ENCODE results near the gene LTBP1.

Gene LTBP1

GRCh38 chr2:32932825-32933755 lies 13.7 kb upstream of the LTBP1 start:
- no peak for DNase-seq

- DNase-seq = no peak
These were observed 13.0 kb upstream of the LTBP1 start for GRCh38 chr2:32933756-32934095.

DNA sequence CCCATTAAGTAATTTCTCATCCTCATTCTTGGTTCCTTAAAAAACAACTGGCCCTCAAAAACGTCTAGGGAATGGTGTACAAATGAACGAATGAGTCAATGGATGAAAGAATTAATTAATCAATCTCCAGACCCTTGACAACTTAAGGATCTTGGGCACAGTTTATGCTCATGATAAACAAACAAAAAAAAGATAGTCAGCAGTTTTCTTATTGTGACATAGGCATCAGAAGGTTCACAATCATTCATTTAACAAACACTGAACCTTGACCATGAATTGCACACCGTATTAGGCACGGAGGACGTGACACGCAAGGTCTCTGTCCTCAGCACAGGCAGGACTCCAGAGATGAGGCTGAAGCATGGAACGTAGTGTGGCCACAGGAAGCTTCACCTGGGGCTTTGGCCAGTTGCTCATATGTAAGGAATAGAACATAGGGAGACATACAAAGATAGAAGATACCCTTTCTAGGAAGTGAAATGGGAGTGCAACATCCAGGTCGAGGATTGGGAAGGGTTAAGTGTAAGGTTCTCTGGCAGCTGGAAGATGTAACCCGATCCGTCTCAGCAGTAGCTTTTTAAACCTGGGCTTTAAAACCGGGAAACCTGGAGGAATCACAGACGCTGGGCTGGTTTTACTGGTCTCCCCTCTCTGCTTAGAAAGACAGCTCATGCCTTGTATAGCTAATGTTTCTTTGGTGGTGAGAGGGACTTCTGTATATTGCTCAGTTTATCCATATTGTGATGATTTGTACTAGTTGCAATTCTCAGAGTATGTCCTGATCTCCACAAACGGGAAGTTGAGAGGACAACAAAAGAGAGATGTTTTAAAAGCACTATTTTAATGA lies 8.9 kb upstream of the LTBP1 start:
- no peak for DNase-seq

GRCh38 chr2:32938934-32939333 lies 7.8 kb upstream of the LTBP1 start:
- DNase-seq = no peak

DNA sequence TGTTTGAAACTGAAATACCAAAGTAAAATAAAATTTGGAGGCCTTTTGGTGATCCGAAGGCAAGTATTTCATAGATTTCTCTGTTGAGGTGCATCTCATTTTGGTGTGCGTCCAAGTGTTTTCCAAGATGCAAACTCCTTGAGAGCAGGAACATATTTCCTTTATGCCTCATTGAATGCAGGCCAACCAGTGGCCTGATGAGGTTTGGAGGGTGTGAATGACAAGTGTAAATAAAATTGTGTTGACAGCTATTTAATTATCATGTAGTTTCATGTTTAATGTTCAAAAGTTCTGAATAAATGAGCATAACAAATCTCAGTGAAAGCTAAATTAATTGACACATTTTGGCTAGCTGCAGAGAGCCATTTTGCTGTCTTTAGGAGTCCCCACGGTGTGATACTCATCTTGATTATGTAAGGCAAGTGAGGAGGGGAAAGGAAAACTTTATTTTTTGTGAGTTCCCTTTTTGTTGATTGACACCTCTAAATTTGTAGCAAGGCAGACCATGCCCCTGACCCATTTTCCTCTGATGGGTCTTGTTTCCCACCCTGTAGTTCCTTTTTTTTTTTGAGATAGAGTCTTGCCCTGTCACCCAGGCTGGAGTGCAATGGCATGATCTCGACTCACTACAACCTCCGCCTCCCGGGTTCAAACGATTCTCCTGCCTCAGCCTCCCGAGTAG lies 6.3 kb upstream of the LTBP1 start:
- DNase-seq = no peak

GRCh38 chr2:32941944-32942690 lies 4.6 kb upstream of the LTBP1 start:
- DNase-seq = no peak

- no peak for DNase-seq
These were observed 3.8 kb upstream of the LTBP1 start for GRCh38 chr2:32942793-32943485.

DNA sequence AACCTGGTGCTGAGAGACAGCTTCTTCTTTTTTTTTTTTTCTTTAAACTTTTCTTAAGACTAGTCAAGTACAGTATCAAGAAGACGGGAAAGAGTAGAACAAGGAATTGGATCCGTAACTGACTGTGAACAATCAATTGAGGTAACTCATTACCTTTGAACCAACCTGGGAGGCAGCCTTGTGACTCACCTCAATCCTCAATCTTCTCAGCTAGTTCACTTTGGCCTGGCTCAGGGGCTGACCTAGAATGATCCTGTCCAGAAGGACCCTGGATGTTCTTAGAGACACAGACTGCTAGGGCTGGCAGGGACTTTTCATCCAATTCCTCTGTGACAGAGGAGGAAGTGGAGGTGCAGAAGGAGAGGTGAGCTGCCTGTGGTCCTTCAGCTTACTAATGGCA lies 1.5 kb upstream of the LTBP1 start:
- no peak for DNase-seq

GRCh38 chr2:32947076-32947483 lies 327 bp downstream of the LTBP1 start:
- DNase-seq = peak; percentile 10

- DNase-seq = peak; percentile 21
These were observed 861 bp downstream of the LTBP1 start for GRCh38 chr2:32947484-32948143.

DNA sequence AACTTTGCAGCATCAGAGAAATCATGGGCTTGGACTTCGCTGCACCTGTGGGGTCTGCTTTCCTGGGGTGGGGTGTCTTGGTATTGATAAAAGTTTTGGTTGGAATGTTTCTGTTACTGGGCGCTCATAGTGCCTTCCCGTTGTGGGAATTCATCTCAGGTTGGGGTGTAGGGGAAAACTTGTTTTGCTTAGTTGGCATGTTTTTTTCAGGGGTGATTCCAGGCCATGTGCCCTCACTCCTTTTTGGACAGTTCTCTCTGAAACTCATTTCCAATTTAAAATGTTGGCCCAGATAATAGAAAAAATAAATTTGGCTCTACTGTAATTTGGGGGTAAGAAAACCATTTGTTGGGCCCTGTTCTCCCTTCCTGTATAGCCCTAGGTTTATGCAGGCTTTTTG lies 1.5 kb downstream of the LTBP1 start:
- DNase-seq = no peak

DNA sequence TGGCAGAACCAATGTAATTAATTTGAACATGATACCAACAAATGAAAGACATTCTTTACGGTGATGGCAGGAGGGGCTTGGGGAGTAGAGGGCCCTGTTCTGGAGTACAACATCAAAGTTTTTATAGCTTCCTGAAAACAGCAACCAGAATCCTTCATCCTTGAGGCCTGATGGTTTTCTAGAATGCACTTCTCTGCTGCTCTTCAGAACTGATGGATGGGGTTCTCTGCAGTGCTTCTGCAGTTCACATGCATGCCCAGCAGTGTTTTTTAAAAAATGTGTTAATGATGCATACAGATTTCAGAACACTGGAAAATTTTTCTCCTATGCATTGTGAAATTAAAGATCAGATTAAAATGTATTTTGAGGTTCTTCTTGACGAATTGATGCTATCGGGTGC lies 2.5 kb downstream of the LTBP1 start:
- no peak for DNase-seq

GRCh38 chr2:32951672-32952071 lies 4.9 kb downstream of the LTBP1 start:
- no peak for DNase-seq

DNA sequence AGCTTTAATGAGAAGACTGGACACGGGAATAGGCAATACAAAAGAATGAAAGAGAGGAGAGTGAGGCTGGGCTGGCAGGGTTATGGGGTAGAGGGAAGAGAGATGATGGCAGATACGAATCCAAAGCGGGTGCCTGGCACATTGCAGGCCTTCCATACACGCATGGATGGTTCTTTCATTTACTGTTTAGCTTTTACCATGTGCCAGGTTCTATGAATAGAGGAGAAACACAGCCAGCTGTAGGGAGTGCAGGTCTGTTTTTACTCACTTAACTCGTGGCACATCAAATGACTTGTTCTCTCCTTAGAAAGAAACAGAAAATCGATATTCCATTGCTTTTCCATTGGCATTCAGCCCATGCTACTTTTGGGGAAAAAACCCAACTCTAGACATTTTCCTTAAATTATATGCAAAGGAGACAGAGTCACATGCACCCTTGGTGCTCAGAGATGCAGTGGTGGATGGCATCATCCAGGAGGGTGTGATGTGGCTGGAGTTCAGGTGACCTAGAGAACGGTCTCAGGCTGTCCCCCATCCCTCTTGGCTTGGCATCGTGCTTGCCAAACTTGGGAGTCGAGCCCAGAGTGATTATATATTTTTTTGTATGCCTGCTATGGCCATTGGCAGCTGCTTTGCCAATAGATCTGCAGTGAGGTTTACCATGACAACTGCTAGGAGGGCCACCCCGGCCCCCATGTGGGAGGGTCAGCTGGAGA lies 6.2 kb downstream of the LTBP1 start:
- no peak for DNase-seq

GRCh38 chr2:32954206-32954605 lies 7.5 kb downstream of the LTBP1 start:
- DNase-seq = no peak

GRCh38 chr2:32958821-32959220 lies 12.1 kb downstream of the LTBP1 start:
- DNase-seq = no peak

DNA sequence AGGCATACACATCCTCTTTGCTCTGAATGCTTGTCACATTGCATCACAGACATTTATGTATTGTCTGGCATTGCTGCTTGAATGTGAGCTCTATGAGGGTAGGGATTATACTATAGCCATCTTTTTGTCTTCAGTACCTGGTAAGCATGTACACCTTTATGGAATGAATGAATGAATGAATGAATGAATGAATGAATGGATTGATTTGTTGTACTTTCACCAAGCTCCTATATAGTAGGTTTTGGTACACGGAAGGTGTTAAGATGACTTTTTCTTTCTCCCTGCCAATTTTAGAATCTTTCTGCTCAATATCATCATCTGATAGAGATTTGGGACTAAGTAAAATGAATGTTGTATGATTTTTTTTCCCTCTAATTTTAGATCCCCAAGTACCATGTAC lies 13.5 kb downstream of the LTBP1 start:
- no peak for DNase-seq

- no peak for DNase-seq
These were observed 14.1 kb downstream of the LTBP1 start for GRCh38 chr2:32960647-32961403.

GRCh38 chr2:32962690-32963089 lies 15.9 kb downstream of the LTBP1 start:
- DNase-seq = no peak

DNA sequence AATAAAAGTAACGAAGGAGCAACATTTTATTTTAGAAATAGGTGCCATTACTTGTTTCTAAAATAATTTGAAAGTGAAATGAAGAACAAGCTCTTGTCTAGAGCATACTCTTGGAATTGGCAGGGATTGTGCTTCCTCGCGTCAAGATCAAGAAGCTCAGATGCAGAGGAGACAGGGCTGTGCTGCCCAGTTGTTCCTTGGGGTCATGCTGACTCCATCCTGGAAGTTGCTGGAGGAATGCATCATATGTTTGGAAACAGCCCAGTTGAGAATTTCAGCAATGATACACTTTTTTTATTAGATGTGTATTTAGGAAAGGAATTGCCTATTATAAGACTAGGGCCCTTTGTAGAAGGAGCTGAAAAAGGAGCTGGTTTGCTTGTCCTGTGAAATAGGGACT lies 17.2 kb downstream of the LTBP1 start:
- DNase-seq = no peak
